SH-SY5Y (cell line): Measurements from ENCODE around the gene HYAL1.

ENCODE experiments used
- GATA2 ChIP-seq: IDR thresholded peaks from 2 replicates; pipeline ENCODE4 v1.6.1; 2011; ENCODE audit warnings: mild to moderate bottlenecking, low read depth, low read length
- GATA3 ChIP-seq: IDR thresholded peaks from 2 replicates; pipeline ENCODE4 v1.6.1; 2011; ENCODE audit warnings: low read depth, mild to moderate bottlenecking, low read length, moderate library complexity

DNA sequence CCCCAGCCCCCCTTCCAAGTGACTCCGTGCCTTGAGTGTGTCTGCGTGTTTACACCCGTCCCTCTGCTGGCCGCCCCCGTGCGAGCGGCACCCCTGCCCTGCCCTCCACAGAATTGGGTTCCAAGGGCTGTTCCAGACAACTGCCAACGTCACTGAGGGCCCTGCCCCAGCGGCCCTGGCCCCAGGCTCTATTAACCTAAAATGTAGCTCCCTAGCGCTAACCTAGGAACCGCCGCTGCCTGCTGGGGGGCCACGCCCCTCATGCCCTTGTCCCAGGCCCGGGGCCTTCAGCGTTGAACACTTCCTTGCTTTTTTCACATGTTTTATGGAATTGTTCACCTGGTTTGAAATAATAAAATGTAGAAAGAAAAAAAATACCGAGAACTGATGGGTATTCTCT is 44.4 kb downstream of the HYAL1 start:
- TF ChIP-seq GATA2: no peak
- no peak for TF ChIP-seq GATA3
